SJCRH30 (cell line): ENCODE data around the gene GPX5. TPM values are rescaled to one million over a fixed set of nuclear protein-coding genes. Genes with fewer than 3 reads are reported as not detected.
"Not testable (repeated sequence)": the region's sequence is repeated elsewhere in the genome, so short reads cannot be mapped to it uniquely, and the experiment has no call there.

Source experiments
- DNase-seq, 2 experiments: peaks; one replicate each; pipeline ENCODE4 v3.0.0-alpha.2; 2015 to 2020
- H3K27ac ChIP-seq: fragments of 250-450 bp; sonication (Bioruptor Pico); 2 replicates; pipeline ENCODE4 v1.5.1; 2020; ENCODE audit warnings: mild to moderate bottlenecking, moderate library complexity
- H3K27me3 ChIP-seq: fragments of 250-450 bp; sonication (Bioruptor Pico); 2 replicates; pipeline ENCODE4 v1.5.1; 2020; ENCODE audit warnings: mild to moderate bottlenecking, moderate library complexity
- H3K36me3 ChIP-seq: fragments of 250-450 bp; sonication (Bioruptor Pico); 2 replicates; pipeline ENCODE4 v1.5.1; 2020; ENCODE audit warnings: mild to moderate bottlenecking, moderate library complexity
- H3K4me1 ChIP-seq: fragments of 250-450 bp; sonication (Bioruptor Pico); 2 replicates; pipeline ENCODE4 v1.5.1; 2020; ENCODE audit warnings: mild to moderate bottlenecking, moderate library complexity
- H3K4me3 ChIP-seq: fragments of 250-450 bp; sonication (Bioruptor Pico); 2 replicates; pipeline ENCODE4 v1.5.1; 2020; ENCODE audit warnings: mild to moderate bottlenecking, moderate library complexity
- H3K9me3 ChIP-seq: fragments of 250-450 bp; sonication (Bioruptor Pico); replicated peaks from 2 replicates; pipeline ENCODE4 v1.5.1; 2020; ENCODE audit warnings: mild to moderate bottlenecking, moderate library complexity
- total RNA-seq: library from RNA; depleted of rRNA; stranded (reverse); fragments of >200 nt; shearing (Covaris generic); gene quantifications from 2 replicates; pipeline ENCODE4 v1.2.3, GENCODE V29; 2014

The GPX5 gene
- total RNA-seq, 1 experiment from 2014 or later = not detected

DNA sequence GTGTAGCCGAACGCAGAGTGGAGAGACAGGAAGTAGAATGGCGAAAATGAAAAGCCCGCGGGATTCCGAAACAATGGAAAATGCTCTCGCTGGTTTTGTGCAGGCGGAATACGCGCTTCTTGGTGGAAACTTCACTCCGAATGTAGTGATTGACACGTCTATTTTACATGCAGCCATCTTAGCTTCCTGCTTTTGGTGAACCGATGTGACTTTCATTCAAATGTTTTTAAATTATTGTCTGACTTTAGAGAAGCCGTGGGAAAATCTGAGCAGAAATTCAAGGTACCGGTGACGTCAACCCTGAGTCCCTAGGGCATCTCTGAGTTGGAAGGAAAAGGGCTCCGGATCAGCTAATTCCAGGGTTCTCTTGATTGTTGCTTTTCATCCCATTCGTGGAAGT lies 11.4 kb downstream of the GPX5 start:
- Histone ChIP-seq H3K27ac (no peak overlapping the region), H3K27me3 (no peaks in the 10 kb centered on the region), H3K36me3 (no peaks in the 10 kb centered on the region), H3K4me1 (no peaks in the 10 kb centered on the region), H3K4me3 (no peak overlapping the region), H3K9me3 (no peaks in the 10 kb centered on the region)
- no peak for DNase-seq

DNA sequence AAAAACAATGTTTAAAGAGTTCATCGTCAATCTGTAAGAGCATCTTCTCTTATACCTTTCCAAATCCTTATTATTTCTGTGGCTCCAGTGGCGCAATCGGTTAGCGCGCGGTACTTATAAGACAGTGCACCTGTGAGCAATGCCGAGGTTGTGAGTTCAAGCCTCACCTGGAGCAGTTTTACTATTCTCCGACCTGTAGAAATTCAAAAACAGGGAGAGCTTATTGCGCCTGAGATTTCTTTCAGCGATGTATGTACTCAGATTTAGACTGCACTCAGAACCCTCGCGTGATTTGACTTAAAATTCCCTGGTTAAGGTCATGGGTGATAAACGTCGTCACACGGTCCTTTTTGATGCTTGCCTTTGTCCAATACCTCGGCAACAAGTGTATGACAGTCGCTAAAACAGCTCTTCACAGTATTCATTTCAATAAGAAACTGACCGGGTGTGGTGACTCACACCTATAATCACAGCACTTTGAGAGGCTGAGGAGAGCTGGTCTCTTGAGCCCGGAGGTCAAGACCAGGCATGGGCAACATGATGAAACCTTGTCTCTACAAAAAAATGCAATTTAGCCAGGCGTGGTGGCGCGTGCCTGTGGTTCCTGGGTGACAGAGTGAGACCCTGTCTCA lies 11.9 kb downstream of the GPX5 start:
- H3K27ac ChIP-seq = no peak overlapping the region

DNA sequence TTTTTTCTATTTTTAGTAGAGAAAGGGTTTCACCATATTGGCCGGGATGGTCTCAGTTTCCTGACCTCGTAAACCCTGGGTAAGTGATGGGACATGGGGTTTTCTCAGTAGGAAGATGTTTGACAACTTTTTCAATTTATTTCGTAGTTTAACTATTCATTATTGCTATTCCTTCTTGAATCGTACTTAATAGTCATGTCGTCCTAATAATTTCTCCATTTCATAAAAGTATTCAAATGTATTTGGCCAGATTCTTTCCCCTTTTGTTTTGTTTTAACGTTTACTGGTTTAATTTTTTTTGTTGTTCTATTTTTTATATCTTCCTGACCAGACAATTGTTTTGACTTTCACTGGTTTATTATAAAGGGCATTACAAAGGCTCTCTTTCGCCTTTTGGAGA lies 16.3 kb downstream of the GPX5 start:
- no peaks in the 10 kb centered on the region for H3K36me3 ChIP-seq
- no peak for DNase-seq
- H3K27ac ChIP-seq = no peak overlapping the region
- H3K4me3 ChIP-seq = no peak overlapping the region
- H3K27me3 ChIP-seq = no peaks in the 10 kb centered on the region
- no peaks in the 10 kb centered on the region for H3K4me1 ChIP-seq
- no peaks in the 10 kb centered on the region for H3K9me3 ChIP-seq

More for the DNA sequence above, 11.9 kb downstream of the GPX5 start:
- no peak for DNase-seq
- Histone ChIP-seq H3K4me3 (no peak overlapping the region), H3K4me1 (no peaks in the 10 kb centered on the region), H3K9me3 (no peaks in the 10 kb centered on the region), H3K36me3 (no peaks in the 10 kb centered on the region), H3K27me3 (no peaks in the 10 kb centered on the region)

DNA sequence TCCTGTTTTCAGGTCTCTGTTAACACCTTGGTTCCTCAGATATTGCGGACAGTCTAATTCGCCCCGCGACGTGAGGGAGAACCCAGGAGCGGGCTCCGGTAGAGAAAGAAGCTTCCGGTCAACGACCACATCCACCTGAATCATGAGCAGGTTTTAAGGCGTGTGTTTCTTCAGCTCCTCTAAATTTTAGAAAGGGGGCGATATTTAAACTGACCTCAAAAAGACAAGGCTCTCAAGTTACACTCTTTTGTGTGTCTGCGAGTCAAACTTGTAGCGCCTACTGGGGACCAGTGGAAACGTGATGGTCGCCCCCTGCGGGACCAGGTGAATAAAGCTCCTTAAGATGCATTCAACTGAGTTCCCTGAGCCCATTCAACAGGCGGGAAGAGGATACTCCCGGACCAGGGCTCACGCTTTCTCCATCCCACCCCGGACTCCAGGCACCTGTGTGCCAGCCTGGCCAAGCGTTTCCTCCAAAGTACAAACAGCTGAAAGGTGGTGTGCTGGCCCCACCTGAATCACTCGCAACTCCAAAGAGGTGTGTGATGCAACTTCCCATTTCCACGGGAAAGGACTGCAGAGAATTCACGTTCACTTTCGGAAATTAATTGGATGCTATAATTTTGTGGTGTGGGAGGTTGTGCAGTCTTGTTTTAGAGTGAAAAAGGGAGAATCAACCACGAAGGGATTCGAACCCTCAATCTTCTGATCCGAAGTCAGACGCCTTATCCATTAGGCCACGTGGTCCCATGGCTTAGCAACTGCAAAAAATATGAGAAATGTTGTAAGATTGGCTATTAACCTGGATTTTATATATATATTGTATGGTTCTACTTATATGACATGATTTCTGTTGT lies 17.0 kb downstream of the GPX5 start:
- Histone ChIP-seq H3K27ac (no peak overlapping the region), H3K36me3 (no peaks in the 10 kb centered on the region), H3K4me1 (no peaks in the 10 kb centered on the region), H3K4me3 (peak overlapping the region; percentile 47), H3K9me3 (no peaks in the 10 kb centered on the region), H3K27me3 (no peaks in the 10 kb centered on the region)
- DNase-seq = peak; percentile 43 to 69

DNA sequence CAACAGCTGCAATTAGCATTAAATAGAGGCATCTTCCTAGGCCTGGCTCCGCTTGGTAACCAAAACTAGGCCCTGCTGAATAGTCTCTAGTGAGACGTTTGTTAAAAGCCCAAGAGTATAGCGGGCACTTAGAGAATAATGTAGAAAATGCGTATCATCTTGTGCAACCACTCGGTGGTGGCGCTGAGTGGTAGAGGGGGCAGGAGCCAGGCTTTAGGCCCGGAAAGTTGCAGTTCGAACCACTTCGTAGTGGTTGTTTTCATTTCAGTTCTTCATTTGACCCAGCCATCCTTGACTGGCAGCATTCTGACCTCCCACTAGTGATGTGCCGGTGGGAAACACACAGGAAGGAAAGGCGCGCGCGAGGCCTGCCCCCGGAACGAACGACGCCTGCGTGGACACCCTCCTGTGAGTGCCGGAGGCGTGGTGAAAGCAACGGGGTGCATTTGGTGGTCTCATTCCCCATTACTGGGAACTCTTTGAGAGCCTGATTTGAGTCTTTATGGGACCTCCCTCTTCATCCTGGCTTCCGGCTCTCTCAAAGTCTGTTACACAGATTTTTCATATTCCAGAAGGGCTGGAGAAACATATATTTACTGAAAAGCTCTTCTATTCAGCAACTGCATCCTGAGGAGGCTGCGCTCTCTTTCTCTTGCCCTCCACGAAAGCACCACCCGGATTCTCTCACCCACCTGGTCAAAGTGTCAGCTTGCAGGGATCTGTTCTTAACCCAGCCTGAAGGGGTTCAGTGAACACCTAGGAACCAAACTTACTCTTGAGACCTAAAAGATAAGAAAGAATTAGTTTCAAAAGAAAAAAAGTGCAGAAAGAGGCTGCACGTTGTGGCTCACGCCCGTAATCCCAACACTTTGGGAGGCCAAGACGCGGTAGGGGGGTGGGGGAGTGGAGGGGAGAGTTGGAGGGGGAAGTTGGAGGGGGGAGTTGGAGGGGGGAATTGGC lies 18.2 kb downstream of the GPX5 start:
- H3K4me3 ChIP-seq = peak overlapping the region; percentile 47
- no peak overlapping the region for H3K27ac ChIP-seq
- peak in 1 of 2 experiments; percentile 23 for DNase-seq

DNA sequence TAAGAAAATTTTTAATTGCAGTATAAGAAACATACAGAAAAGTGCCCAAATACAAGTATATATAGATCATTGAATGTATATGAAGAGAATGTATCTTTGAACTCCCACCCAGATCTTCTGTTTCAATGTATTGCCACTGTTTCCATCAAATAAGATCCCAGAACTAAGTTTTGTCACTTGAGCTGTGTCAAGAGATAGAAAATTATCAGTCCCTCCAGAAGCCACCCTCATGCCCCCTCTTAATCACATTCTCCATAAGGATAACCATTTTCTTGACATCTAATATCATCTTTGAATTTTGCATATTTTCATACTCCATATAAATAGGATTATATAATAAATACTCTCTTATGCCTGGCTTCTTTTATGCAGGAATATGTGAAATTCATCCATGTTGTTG lies 20.3 kb downstream of the GPX5 start:
- DNase-seq = no peak
- no peaks in the 10 kb centered on the region for H3K9me3 ChIP-seq
- H3K27ac ChIP-seq = no peak overlapping the region
- no peaks in the 10 kb centered on the region for H3K36me3 ChIP-seq
- no peaks in the 10 kb centered on the region for H3K27me3 ChIP-seq
- no peaks in the 10 kb centered on the region for H3K4me1 ChIP-seq
- H3K4me3 ChIP-seq = no peak overlapping the region

More for the DNA sequence above, 18.2 kb downstream of the GPX5 start:
- H3K4me1 ChIP-seq = no peaks in the 10 kb centered on the region
- H3K27me3 ChIP-seq = no peaks in the 10 kb centered on the region
- no peaks in the 10 kb centered on the region for H3K36me3 ChIP-seq
- H3K9me3 ChIP-seq = no peaks in the 10 kb centered on the region

DNA sequence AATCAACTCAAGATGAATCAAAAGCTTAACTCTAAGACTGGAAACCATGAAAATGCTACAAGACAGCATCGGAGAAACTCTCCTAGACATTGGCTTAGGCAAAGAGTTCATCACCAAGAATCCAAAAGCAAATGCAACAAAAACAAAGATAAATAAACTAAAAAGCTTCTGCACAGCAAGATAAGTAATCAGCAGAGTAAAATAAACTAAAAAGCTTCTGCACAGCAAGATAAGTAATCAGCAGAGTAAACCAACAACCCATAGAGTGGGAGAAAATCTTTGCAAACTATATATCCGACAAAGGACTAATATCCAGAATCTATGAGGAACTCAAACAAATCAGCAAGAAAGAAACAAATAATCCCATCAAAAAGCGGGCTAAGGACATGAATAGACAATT lies 21.3 kb downstream of the GPX5 start:
- not testable (repeated sequence) for H3K4me3 ChIP-seq, H3K4me1 ChIP-seq, H3K27ac ChIP-seq, H3K9me3 ChIP-seq, DNase-seq, H3K27me3 ChIP-seq, H3K36me3 ChIP-seq

DNA sequence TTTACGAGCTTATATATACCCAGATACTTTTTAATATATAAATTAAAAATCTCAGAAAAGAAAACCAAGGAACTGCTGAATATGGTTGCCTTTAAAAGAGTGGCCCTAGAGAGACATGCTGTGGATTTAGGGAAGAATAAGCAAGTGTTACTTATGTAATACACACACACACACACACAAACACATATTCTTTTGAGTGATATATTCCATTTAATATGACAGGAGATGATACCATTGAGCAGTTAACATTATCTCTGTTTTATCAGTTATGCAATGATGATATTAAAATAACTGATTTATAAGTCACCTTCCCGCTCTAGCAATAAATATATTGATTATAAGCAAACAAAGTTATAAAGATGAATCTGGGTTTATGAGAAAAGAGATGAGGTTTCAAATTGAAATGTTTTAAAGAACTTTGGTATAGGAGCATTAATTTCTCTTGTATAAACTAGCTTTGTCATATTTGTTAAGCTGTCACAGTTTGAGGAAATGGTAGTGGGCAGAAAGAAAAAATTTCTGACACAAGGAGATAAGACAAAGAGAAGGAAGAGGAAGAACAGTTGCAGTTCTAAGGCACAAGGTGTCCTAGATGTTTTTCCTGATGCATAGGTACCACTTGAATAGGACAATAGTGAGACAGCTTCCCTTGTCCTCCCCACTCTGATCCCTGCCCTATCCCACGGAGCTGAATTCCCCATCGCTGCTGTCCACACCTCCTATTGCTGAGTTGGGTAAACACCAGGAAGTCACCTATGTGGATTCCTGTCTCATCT lies 26.4 kb downstream of the GPX5 start:
- H3K4me1 ChIP-seq = no peaks in the 10 kb centered on the region
- H3K27ac ChIP-seq = no peak overlapping the region
- no peaks in the 10 kb centered on the region for H3K36me3 ChIP-seq
- no peaks in the 10 kb centered on the region for H3K9me3 ChIP-seq
- H3K27me3 ChIP-seq = no peaks in the 10 kb centered on the region
- no peak overlapping the region for H3K4me3 ChIP-seq
- DNase-seq = no peak

DNA sequence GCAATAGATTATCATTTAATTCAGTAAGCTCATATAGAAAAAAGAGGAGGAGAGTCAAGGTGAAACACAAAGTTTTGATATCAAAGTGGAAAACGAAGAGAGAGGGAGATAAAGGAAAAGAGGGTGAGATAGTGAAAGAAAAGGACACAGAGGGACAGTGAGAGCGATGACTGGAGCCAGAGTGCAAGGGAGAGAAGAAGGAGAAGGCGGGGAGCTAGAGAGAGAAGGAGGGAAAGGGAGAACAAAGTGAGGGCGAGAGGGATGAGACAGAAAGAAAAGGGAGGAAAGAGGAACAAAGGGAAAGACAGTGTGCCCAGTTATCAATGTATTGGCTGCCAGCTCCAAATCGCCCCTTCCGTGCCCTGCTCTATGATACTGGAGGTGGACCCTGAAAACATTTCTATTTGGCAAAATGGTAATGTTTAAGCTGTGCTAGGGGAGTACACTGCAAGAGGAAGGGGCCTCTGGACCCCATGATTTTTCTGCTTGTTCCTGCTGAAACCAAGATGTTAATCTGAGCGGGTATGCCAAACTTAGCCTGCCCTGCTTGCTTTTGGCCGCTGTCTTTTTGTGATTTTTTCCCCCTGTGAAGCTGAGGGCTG lies 27.8 kb downstream of the GPX5 start:
- no peaks in the 10 kb centered on the region for H3K27me3 ChIP-seq
- no peak for DNase-seq
- no peaks in the 10 kb centered on the region for H3K9me3 ChIP-seq
- no peaks in the 10 kb centered on the region for H3K4me1 ChIP-seq
- H3K36me3 ChIP-seq = no peaks in the 10 kb centered on the region
- no peak overlapping the region for H3K27ac ChIP-seq
- H3K4me3 ChIP-seq = peak overlapping the region; percentile 44

DNA sequence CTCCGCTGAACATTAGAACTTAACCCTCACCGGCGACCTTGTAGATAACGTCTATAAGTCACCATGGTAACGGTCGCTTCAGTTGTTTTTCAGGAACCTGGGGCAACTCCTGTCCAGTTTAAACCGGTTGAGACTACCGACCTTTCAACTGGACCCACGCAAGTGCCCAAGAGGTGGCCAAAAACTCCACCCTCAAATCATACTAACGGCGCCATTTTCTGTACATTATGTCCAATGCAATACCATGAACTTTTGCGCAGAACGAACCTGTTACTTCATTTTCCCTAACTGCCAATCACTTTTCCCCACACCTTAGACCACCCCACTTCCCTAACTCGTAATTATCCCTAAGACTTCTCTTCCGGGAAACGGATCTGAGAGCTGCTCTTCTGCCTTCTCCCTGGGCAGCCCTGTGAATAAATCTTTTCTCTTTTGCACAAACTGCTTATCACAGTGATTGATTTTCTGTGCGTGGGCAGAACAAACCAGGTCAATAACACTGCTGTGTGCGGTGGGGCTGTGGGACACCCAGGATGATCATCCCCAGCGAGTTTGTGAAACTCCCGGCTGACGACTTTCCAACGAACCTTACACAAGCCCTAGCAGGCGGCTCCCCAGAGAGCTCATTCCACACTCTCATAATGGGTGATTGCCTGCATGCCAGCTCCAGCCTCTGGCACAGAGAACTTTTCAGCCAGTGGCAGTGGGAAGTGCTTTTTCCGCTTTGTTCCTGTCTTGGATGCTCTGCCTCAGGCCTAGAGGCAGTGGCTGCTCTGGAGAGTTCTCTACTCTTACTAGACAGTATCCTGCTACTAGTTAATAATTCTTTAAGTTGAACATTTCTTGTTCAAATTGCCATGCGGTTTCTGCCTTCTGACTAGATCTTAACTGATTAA lies 28.6 kb downstream of the GPX5 start:
- DNase-seq = peak; percentile 2 to 8
- H3K36me3 ChIP-seq = no peaks in the 10 kb centered on the region
- no peaks in the 10 kb centered on the region for H3K9me3 ChIP-seq
- H3K4me3 ChIP-seq = peak overlapping the region; percentile 44
- H3K27ac ChIP-seq = no peak overlapping the region
- H3K4me1 ChIP-seq = no peaks in the 10 kb centered on the region
- no peaks in the 10 kb centered on the region for H3K27me3 ChIP-seq

DNA sequence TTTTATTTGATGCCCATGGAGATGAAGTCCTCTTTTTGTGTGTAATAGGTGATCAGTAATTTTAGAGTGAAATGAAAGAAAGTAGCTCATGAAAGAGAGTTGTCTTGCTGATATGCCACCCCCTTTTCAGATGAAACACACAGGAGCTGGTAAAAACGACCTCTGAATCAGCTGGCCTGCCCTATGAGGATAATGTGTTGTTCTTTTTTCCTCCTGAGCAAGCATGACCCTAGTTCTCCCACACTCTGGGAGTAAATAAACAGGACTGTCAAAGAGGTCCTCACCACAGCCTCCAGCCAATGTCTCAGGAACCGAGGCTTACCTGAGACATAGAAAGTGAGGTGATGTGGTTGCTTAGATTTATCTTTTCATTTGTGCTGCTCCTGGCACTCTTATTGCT lies 29.5 kb downstream of the GPX5 start:
- no peak for DNase-seq
- Histone ChIP-seq H3K27me3 (no peaks in the 10 kb centered on the region), H3K9me3 (no peaks in the 10 kb centered on the region), H3K4me1 (no peaks in the 10 kb centered on the region), H3K36me3 (no peaks in the 10 kb centered on the region), H3K27ac (no peak overlapping the region), H3K4me3 (no peak overlapping the region)

DNA sequence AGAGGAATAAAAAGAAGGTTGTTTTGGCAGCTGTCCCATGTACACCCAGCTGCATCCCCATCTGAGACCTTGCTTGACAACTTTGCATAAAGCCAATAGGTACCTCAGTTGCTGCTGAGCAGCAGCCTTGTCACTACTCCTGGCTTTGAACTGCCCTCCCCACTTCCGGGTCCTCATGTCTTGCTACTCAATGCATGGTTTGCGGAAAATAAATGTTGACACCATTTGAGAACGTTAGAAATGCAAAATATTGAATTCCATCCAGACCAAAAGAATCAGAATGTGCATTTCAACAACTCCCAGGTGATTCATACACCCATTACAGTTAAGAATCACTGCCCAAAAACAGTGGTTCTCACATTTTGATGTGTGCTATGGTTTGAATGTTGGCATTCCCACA lies 32.9 kb downstream of the GPX5 start:
- H3K27me3 ChIP-seq = no peaks in the 10 kb centered on the region
- H3K4me1 ChIP-seq = no peaks in the 10 kb centered on the region
- no peak overlapping the region for H3K27ac ChIP-seq
- H3K4me3 ChIP-seq = no peak overlapping the region
- DNase-seq = no peak
- no peaks in the 10 kb centered on the region for H3K36me3 ChIP-seq
- H3K9me3 ChIP-seq = no peaks in the 10 kb centered on the region

DNA sequence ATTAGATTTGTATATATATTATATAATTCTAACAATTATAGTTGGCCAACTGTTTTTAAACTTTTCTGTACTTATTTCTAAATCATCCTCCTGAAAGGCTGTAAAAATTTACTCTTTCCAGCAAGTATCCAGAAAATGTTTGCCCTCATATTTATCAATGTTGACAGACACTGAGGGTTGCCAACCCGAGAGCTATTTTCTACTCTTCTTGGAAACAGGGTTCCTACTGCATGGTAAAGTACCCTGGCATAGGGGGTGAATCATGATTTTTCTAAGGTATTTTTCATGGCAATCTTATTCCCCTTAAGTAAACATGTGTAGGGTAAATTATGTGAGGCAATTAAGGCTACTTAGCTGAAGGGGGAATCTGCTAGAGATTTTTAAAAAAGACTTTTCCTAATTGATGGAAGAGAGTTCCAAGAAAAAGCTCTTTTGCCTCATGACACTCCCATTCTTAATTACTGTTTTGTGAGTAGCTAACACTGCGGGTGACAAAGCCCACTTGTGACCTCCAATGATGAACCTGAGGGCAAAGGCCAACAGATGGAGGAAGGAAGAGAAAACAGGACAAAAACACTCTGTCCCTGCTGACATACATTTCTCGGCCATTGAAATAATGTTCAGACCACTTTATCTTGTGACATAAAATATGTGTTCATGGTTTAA lies 37.9 kb downstream of the GPX5 start:
- H3K36me3 ChIP-seq = no peaks in the 10 kb centered on the region
- H3K9me3 ChIP-seq = no peaks in the 10 kb centered on the region
- no peaks in the 10 kb centered on the region for H3K4me1 ChIP-seq
- H3K27me3 ChIP-seq = no peaks in the 10 kb centered on the region
- H3K27ac ChIP-seq = no peak overlapping the region
- no peak overlapping the region for H3K4me3 ChIP-seq
- no peak for DNase-seq
